ENCODE results near the gene SLC39A10.

DNA sequence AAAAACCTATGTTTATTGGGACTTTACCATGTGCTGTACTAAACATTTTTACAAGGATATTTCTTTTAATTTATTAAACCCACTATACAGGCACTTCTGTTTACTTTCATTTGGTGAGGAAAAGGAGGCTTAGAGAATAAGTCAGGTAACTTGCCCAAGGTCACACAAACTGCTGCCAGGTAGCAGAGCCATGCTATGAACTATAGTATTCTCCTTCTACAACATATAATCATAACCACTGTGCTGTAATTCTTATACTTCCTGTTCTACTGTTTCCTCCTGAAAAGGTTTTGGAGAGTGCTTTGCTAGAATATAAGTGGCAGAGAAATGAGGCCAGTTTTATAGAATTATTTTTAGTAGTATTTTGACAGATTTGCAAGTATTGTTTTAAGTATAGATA, 29.5 kb downstream of the SLC39A10 start:
- TF ChIP-seq, protein P1, sequence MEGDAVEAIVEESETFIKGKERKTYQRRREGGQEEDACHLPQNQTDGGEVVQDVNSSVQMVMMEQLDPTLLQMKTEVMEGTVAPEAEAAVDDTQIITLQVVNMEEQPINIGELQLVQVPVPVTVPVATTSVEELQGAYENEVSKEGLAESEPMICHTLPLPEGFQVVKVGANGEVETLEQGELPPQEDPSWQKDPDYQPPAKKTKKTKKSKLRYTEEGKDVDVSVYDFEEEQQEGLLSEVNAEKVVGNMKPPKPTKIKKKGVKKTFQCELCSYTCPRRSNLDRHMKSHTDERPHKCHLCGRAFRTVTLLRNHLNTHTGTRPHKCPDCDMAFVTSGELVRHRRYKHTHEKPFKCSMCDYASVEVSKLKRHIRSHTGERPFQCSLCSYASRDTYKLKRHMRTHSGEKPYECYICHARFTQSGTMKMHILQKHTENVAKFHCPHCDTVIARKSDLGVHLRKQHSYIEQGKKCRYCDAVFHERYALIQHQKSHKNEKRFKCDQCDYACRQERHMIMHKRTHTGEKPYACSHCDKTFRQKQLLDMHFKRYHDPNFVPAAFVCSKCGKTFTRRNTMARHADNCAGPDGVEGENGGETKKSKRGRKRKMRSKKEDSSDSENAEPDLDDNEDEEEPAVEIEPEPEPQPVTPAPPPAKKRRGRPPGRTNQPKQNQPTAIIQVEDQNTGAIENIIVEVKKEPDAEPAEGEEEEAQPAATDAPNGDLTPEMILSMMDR (IDR thresholded peaks at IDR 0.05; ENCODE audit: low read length) = no peak
- TF ChIP-seq EZH2 (optimal IDR thresholded peaks at IDR 0.05; ENCODE audit: low read depth, low read length) (no peak), EZH2phosphoT487 (IDR thresholded peaks at IDR 0.05; ENCODE audit: low read length) (no peak)

Data from MM.1S (cell line).